NCI-H2107 treated with DMSO at 0.1 percent for 48 hours (cell line): Measurements from ENCODE around the gene CERS6.

Source experiments
- DNase-seq: peaks from one replicate; lab custom pipeline; 2025; ENCODE audit not compliant: unreplicated experiment; lab: John Stamatoyannopoulos, UW

The CERS6 gene

DNA sequence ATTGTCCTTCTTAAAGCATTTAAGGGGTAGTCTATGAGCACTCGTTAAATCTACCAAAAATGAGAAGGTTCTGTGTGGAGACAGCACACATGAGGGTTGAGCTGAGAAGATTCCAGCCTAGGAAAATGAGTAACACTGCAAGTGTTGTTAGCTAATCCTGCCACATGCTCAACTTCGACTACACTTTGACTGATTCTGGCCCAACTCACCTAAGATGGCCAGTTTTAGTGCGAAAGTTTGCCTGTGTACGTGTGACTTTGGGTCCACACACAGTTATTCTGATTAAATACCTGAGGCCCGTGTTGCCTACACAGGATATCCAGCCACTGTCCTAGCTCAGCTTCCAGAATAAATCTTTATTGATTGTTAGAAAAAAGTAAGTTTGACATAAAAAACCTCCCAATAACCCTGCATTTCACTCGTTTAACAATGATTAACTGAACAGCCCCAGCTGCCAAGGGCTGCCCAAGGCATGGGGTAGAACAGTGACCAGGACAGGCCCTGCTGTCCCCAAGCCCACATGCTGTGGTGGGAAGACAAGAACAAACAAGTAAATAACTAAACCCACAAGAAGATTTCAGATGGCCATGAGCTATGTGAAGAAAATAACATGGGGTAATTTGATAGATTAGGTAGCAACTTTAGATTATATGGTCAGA lies 14.7 kb upstream of the CERS6 start:
- no peak for DNase-seq

DNA sequence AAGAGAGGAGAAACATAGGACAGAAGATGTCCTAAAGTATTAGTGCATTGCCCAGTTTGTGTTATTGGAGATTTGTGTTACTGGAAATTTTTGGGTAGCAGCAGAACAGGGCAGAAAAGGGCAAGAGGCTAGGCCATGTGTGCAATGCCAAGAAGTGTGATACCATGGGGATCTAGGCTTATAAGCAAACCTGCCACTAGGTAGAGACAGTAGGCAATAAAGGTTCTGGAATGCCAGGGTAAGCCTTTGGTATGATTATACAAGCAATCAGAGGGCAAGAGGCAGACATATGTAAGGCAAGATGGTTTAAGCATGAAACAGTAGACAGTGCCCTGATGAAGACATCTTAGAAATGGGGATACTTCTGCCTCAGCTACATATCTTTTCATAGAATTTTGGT lies 12.3 kb upstream of the CERS6 start:
- DNase-seq = no peak

DNA sequence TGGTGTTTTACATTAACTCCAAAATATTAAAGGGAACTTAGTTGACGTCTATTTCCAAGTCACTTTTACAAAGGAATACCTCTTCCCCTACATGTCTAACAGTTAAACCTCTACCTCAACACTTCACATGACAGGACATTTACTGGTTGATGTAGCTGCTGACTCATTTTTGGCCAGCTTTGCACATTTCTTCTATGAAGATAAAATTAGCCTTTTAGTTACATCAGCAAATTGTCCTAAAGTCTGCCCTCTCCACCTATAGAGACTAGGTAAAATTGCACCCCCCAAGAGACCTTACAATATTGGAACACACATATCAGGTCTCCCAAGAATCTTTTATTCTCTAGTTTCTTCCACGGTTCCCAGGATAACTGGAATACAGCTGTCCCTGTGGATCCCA lies 10.1 kb upstream of the CERS6 start:
- DNase-seq = no peak

DNA sequence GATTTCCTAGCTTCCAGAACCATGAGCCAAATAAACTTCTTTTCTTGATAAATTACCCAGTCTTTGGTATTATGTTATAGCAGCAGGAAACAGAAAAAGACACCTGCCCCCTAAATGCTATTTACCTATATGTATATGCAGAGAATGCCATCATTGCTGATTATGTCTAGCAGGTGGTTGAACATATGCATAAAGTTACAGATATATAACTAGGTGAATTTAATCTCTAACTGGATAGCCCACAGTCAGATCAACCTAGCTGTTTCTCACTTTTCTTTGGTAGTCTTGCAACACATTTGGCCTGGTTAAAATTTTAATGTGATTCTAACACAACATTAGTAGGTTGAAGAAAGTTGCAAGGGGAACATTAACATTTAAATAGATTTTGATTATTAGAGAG lies 7.1 kb upstream of the CERS6 start:
- no peak for DNase-seq

DNA sequence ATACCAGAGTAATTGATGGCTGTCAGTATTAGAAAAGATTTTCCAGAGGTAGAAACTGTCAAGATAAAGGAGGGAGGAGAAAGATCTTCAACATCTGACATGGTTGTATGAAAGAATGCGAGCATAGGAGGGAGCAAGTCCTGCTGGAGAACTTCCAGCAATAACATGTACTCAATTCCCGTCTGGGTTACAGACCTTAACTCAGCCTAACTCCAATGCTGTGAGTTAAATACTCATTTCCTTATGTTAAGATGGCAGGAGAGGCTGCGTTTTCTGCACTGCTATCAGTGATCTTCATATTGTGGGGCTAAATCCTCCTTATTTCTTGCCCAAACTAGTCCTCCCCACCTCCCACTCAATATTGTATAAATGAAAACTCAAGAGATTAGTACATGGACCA lies 6.7 kb upstream of the CERS6 start:
- DNase-seq = no peak

DNA sequence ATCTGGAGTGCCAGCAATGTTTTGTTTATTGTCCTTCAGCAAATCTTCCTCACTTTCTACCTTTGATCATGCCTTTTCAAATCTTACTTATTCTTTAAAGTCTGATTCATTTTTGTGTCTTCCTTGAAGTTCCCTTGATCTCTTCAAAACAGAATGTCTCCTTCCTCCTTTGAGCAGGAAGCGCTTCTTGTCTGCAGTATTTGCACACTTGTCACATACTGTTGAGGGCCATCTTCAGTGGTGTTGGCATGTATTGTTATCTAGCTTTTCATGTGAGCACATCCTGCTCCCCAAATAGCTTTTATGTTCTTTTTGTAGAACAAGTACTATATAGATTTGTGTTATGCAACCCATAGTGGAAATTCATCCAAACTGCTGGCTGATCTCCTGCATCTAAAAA lies 5.9 kb upstream of the CERS6 start:
- DNase-seq = no peak

DNA sequence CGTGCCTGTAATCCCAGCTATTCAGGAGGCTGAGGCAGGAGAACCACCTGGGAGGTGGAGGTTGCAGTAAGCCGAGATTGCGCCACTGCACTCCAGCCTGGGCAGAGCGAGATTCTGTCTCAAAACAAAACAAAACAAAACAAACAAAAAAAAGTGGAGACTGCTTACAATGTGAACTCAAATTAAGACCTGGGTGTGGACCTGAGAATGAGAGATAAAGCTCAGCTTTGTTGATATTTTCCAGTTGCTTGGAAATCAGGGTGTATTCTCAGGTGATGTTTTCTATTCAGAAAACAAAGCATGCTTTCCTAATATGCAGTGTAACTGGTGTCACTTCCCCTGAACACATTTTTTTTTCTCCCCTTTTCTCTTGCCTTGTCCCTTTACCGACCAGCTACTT lies 5.3 kb upstream of the CERS6 start:
- no peak for DNase-seq

DNA sequence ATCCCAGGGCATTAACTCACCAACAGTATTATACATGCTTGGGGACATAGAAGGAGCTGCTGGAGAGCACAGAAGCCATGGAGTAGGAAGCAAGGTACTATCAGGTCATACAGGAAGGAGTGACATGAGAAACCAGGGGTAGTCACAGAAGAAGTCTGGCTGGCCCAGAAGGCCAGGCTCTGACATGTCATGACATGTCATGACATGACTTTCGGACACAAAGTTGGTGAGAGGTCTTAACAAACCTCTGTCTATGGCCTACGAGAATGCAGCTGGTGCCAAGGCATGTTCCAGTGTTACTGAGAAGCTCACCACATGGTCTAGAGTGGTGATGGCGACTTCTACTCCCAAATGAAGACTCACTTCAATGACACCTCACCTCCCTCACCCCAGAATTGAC lies 3.3 kb upstream of the CERS6 start:
- DNase-seq = no peak

DNA sequence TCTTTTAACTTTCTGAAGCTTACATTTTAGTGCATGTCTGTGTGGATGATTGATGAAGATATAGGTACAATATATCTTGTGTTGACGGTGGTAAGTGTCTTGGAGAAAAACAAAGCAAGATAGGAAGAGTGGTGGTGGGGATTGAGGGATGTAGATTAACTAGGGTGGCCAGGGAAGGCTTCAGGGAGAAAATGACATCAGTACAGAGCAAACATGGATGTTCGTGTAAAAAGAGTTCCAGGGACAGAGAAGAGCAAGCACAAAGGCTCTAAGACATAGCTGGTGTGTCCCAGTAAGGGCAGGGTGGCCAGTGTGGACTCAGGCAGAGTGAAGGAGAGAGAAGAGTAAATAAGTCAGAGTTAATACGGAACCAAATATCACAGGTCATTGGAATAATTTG lies 2.7 kb upstream of the CERS6 start:
- no peak for DNase-seq

DNA sequence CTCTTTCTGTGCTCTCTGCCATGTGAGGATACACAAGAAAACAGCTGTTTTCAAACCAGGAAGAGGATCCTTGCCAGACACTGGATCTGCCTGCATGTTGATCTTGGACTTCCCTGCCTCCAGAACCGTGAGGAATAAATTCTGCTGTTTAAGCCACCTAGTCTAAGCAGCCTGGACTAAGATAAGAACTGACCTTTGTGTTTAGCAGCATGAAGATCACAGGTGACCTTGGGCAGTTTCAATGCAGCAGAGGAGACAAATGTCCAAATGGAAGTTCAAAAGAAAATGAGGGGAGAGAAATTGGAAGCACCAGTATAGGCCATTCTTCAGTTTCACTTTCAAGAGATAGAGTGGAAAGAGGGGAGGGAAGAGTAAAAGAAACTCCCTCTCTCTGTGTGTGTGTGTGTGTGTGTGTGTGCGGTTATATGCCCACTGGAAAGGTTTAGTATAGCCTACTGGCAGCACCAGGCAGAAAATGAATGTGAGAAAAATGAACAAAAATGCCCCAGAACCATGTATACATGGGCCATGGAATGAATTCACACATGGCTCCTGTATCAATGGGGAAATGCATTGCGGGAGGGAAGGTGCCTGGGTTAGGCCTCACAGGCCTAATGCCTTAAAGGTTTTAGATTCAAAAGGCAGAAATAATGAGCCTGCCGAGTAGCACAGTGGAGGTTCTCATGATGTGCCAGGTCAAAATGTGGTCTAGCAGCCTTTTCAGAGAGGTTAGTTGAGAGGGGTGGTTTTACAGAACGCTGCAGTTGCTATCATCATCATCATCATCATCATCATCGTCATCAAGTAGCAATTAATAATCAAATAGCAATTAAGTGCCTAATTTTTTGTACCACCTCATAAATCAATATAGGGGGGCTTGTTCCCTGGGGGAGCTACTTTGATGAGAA lies 1.1 kb upstream of the CERS6 start:
- no peak for DNase-seq

DNA sequence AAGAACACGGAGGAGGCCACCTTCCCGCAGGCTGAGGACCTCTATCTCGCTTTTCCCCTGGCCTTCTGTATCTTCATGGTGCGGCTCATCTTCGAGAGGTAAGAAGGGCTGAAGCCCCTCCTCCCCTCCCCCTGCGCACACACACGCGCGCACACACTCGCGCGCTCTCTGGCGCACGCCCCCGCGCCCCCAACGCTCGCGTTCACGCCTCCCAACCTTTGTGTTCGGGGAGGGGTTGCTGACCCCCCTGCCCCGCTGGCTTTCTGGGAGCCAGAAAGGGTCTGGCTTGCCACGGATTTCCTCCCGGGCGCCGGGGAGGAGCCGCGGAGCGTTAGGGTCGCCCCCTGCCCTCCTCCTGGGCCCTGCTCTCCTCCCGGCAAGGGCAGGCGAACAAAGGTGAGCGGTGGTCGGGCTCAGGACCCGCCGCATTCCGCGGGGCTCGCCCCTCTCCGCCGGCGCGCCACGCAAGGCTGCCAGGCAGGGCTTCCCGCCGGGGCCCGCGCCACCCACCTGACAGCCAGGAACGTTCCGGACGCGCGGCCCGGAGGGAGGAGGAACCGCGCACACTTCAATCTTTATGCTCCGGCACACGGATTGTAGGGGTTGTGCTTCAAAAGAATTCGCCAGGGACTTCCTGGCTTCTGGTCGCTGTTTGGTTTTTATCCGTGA lies 583 bp downstream of the CERS6 start:
- peak; percentile 18 for DNase-seq

DNA sequence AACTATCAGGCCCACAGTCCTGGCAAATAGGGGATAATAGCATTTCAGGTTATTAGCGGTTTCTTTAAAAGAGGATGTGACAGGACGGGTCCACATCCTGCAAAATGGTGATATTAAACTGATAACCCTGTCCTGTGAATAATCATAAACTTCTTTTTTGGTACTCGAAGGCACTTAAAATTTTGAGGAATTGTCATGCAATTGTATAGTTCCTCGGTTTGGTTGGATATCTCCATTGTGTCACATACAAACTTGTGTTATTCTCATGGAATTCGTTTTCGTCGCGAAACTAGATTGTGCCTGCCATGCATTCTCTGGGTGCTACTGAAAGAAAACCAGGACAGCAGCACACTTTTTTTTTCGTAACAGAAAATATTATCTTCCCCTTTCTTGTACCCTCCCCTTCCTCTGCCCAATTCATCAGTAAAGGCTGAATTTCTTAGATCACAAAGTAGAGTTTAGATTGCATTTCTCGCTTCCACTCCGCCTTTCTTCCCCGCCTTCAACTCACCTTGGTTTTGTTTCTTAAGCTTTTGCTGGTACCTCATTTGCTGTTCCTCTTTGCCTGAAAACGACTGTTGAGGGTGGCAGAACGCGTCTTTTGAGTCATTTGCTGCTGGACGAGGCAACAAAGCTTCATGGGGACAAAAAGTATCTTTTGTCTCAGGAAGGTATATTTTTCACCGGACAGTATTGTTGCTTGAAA lies 1.3 kb downstream of the CERS6 start:
- DNase-seq = no peak

DNA sequence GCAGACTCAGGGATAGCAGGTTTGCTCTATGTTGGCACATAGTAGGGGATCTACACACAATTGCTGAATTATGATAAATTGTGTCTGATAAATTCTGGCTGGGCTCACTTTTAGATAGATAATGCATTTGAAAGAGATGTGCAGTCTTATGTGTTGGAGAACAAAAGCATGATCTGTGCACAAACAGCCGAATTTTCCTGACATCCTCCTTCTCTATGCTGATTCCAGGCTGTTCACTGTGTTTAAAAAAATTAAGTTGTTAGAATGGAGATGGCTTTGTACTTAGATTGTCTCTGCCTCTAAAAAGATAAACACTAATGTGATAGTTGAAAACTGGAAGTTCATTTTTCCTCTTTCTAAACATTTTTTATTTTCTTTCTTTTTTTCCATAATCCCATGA lies 2.1 kb downstream of the CERS6 start:
- DNase-seq = no peak

DNA sequence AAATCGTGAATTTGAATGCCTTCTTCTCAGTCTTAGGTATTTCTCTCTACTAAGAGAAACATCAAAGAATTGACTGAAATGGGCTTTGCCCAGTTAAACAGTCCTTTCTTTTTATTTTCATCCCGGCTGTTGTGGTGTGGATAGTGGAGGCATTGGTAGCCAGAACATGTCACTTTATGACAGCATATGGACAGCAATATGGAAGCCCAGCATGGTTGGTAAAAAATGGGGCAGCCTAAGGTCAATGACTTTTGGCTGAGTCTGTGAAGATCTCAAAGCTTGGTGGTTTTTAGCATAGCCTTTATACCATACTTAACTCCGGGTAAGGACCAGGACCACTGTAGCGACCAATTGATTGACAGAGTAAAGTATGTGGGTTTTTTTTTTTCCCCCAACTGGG lies 3.2 kb downstream of the CERS6 start:
- no peak for DNase-seq

DNA sequence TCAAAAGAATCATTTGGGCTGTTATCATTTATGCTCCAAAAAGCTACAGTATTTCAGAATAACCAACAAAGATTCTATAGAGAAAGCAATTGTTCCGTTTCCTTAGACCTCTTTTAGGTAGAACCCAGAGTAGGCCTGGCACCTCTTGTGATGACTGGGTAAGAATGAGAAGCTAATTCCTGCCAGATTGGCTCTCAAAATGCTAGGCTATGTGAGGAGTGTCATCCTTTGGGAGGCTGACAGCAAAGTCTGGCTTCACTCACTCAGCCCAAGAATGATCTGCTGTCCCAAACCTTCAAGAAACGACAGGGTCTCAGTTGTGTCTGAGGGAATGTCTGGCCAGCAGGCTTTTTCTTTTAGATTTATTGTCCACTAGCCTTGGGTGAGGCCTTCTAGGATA lies 4.5 kb downstream of the CERS6 start:
- DNase-seq = no peak

DNA sequence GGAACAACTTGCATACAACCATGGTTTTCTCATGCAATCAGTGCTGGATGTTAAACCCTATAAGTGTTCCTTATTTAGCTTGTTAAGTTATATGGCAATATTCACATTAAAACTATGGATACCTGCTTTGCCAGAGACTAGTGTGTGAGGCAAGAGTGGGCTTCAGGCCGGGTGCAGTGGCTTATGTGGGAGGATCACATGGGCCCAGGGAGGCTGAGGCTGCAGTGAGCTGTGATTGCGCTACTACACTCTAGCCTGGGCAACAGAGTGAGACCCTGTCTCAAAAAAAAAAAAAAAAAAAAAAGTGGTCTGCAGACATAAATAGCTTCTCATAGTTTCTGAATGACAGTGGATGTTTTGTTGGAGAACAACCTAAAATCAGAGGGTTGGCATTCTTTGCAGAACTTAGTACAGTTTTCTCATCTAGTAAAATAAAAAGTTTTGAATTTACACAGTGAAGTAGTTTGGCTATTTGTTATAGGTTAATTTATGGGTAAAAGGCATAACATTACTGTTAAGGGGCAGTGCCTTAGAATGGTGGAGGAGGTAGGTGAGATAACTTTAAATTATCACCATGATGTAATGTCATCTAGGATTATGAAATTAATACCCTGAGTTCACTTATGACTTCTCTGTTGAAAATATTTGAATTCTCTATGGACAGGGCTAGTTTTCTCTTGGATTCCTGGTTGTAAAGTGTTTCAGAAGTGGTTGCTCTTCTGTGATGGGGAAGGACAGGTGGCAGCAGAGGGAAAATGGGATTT lies 5.3 kb downstream of the CERS6 start:
- DNase-seq = no peak

DNA sequence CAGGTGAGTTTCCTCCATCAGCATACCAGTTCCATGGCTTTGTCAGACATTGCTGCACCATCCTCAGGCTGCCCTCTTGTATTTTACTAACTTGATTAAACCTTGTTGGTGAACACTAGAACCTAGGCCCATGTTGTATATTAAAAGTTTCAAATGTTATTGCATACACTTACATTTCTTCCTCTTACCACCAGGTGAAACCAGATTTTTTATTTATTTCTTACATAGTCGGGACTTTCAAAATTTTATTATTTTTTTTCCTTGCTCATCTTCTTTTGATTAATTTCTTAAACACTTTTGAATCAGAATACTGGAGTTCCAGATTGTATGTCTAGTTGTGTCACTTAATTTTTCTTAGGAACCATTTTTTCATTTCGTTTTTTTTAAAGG lies 5.9 kb downstream of the CERS6 start:
- DNase-seq = no peak

DNA sequence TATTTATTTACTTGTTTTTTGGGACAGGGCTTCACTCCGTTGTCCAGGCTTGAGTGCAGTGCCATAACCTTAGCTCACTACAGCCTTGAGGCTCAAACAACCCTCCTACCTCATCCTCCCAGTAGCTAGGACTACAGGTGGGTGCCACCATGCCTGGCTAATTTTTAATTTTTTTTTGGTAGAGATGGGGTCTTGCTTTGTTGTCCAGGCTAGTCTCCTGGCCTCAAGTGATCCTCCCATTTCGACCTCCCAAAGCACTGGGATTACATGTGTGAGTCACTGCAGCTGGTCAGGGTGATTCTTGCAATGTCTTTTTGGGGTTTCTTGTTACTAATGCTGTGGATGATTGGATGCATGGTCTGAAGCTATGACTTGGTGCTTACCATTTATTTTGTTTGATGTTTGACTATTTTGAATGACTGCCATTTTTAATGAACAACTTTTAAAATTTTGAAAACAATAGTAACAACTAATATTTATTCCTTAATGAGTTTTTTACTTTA lies 6.5 kb downstream of the CERS6 start:
- no peak for DNase-seq

DNA sequence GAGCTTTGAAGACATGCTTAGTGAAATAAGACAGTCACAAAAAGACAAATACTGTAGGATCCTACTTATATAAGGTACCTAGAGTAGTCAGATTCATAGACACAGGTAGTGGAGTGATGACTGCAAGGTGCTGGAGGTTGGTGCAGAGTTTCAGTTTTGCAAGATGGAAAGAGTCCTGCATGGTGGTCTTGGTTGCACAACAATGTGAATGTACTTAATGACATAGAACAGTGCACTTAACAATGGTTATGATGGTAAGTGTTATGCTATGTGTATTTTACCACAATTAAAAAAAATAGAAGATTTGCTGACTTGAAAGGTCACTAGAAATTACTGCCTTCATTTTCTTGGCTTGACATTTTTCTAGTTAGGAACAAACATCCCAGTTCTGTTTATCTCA lies 9.5 kb downstream of the CERS6 start:
- DNase-seq = no peak

DNA sequence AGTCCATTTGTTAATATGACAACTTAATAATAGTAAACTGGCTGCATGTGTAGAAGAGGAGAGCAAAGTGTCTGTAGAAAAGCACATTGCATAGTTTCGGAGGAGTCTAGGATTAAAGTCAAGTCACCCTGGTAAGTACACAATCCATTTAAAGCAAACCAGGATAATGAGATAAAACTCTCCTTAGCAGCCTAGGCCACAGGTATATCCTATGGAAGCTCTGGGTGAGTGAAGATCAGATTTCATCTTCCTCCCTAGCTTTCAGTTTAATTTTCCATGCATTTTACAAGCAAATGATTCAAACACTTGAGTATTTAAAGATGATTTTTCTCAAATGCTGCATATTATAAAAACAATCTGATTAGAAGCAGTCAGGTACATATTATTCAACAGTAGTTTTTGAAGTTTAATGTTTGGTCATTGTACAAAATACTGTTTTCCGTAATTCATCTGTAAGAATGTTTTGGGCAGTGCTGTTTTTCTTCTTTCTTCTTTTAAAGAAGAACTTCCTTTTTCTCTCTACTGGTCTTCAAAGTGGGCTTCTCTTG lies 10.2 kb downstream of the CERS6 start:
- peak; percentile 25 for DNase-seq
